ENCODE measurements around the gene EFCAB11. TPM values are rescaled to one million over a fixed set of nuclear protein-coding genes. Genes with fewer than 3 reads are reported as not detected.

The EFCAB11 gene
- total and polyA plus RNA-seq, 2 of the 4 experiments (the other 2 are of a cell fraction): 2.2 to 5.3 TPM

Other genes starting within 250 kb of the EFCAB11 start
- 39.2 and 53.1 TPM in 2 replicates for gene TDP1, start 1.2 kb upstream of the EFCAB11 start, total RNA-seq (2012; rRNA removed)
- 21.6 and 23.3 TPM in 2 replicates for gene TDP1, start 1.2 kb upstream of the EFCAB11 start, polyA plus RNA-seq (2012; rRNA removed)
- not detected in 2 replicates for gene KCNK13, start 107.3 kb upstream of the EFCAB11 start, total RNA-seq (2012; rRNA removed)
- gene KCNK13, start 107.3 kb upstream of the EFCAB11 start, polyA plus RNA-seq (2012; rRNA removed): not detected in 2 replicates